Vagina (tissue), 2 donors: ENCODE measurements around the gene RBBP8NL. TPM values are rescaled to one million over a fixed set of nuclear protein-coding genes. Genes with fewer than 3 reads are reported as not detected.

Source experiments
- DNase-seq, 2 donors: peaks; one replicate each; pipeline ENCODE4 v3.0.0-alpha.2; 2017; ENCODE audit errors: extremely low spot score in 2 of 2
- H3K27ac ChIP-seq: fragments of 200-600 bp; sonication (generic); one replicate; pipeline ENCODE4 v1.5.1; 2019
- H3K27me3 ChIP-seq: fragments of 200-600 bp; sonication (generic); one replicate; pipeline ENCODE4 v1.5.1; 2019
- H3K36me3 ChIP-seq, 2 donors: fragments of 200-600 bp; sonication (generic); one replicate each; pipeline ENCODE4 v1.5.1; 2017 to 2019
- H3K4me1 ChIP-seq: fragments of 200-600 bp; sonication (generic); one replicate; pipeline ENCODE4 v1.5.1; 2019
- H3K4me3 ChIP-seq, 2 donors: fragments of 200-600 bp; sonication (generic); 1 replicate in 1 of 2; 2 replicates in 1 of 2; pipeline ENCODE4 v1.5.1; 2016 to 2019
- H3K9me3 ChIP-seq: fragments of 200-600 bp; sonication (generic); one replicate; pipeline ENCODE4 v1.5.1; 2019
- POLR2A ChIP-seq, 2 donors: fragments of 450-650 bp; IDR thresholded peaks; one replicate each; pipeline ENCODE4 v1.6.1; 2017; ENCODE audit warnings: antibody characterized with exemption in 2 of 2, mild to moderate bottlenecking in 2 of 2, moderate library complexity in 2 of 2
- POLR2AphosphoS5 ChIP-seq, 2 donors: sonication (generic); formaldehyde crosslinking; IDR thresholded peaks; one replicate each; pipeline ENCODE4 v1.9.0; 2017; ENCODE audit warnings: antibody characterized with exemption in 2 of 2, mild to moderate bottlenecking in 2 of 2, low read depth in 1 of 2; ENCODE audit not compliant: insufficient read depth in 1 of 2
- intact Hi-C: fragments of 100-400 bp; cut with DNase I; formaldehyde crosslinking; loops from one replicate; pipeline ENCODE4 v1.15.1; 2023
- total RNA-seq: library from RNA; depleted of rRNA; stranded (reverse); fragments of >200 nt; gene quantifications from one replicate; pipeline ENCODE4 v1.2.3, GENCODE V29; 2016
- TF ChIP-seq, protein P1 (sequence below), 3 experiments: fragments of 450-650 bp in 2 of 3; fragments of 200-600 bp in 1 of 3; sonication (generic) in 1 of 3; IDR thresholded peaks; one replicate each; pipeline ENCODE4 v1.5.1; 2017 to 2019; ENCODE audit warnings: antibody characterized with exemption in 3 of 3, mild to moderate bottlenecking in 2 of 3, moderate library complexity in 2 of 3

Gene RBBP8NL
- total RNA-seq, 1 donor from 2014 or later, result 1.7 TPM

DNA sequence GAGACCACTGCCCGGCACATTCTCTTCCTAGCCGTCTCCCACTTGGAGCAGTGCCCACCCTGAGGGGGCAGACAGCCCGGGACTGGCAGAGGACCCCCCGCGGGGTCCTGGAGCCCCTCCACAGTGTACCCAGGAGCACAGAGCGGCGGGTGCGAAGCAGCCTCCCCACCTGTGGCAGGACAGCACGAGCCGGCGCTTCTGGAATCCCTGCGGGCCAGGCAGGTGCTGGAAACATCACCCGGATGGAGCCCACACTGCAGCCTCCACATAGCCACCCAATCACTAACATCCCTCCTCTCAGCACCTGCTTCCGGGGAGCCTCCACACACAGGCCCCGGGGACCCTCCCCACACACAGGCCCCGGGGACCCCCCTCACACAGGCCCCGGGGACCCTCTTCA lies 29.8 kb upstream of the RBBP8NL start:
- H3K36me3 ChIP-seq, result no peaks in the 10 kb centered on the region
- no peaks in the 10 kb centered on the region for H3K27me3 ChIP-seq
- H3K27ac ChIP-seq, result no peak overlapping the region
- intact Hi-C loops, result no loop called here
- H3K9me3 ChIP-seq, result no peaks in the 10 kb centered on the region
- H3K4me3 ChIP-seq, result no peak overlapping the region
- DNase-seq, result no peak
- no peak for TF ChIP-seq POLR2AphosphoS5 (IDR thresholded peaks at IDR 0.05; ENCODE audit: insufficient read depth in 1 of 2, low read depth in 1 of 2)
- no peak for TF ChIP-seq POLR2A (IDR thresholded peaks at IDR 0.05)
- TF ChIP-seq, protein P1, sequence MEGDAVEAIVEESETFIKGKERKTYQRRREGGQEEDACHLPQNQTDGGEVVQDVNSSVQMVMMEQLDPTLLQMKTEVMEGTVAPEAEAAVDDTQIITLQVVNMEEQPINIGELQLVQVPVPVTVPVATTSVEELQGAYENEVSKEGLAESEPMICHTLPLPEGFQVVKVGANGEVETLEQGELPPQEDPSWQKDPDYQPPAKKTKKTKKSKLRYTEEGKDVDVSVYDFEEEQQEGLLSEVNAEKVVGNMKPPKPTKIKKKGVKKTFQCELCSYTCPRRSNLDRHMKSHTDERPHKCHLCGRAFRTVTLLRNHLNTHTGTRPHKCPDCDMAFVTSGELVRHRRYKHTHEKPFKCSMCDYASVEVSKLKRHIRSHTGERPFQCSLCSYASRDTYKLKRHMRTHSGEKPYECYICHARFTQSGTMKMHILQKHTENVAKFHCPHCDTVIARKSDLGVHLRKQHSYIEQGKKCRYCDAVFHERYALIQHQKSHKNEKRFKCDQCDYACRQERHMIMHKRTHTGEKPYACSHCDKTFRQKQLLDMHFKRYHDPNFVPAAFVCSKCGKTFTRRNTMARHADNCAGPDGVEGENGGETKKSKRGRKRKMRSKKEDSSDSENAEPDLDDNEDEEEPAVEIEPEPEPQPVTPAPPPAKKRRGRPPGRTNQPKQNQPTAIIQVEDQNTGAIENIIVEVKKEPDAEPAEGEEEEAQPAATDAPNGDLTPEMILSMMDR (IDR thresholded peaks at IDR 0.05), result no peak
- no peaks in the 10 kb centered on the region for H3K4me1 ChIP-seq

DNA sequence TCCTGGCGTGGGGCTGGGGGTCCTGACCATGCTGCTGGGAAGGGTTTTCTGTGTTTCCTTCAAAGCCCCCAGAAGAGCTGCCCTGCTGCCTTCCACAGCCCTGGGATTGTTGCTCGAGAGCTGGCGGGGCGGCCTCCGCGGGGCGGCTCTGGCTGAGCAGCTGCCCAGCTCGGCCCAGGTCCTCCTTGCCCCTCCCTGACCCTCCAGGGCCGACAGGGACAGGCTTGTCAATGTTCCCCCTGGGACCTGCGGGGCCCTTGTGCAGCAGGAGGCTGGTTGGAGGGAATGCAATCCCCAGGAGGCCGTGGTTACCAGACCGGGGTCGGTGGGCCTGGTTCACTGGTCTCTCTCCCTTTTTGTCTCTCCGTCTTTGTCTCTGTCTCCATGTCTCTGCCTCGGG lies 28.6 kb upstream of the RBBP8NL start:
- Histone ChIP-seq H3K4me1 (no peaks in the 10 kb centered on the region), H3K27ac (no peak overlapping the region), H3K4me3 (no peak overlapping the region), H3K36me3 (no peaks in the 10 kb centered on the region), H3K27me3 (no peaks in the 10 kb centered on the region), H3K9me3 (no peaks in the 10 kb centered on the region)
- intact Hi-C loops, result no loop called here
- no peak for DNase-seq
- TF ChIP-seq POLR2A (IDR thresholded peaks at IDR 0.05) (no peak), POLR2AphosphoS5 (IDR thresholded peaks at IDR 0.05; ENCODE audit: insufficient read depth in 1 of 2, low read depth in 1 of 2) (no peak)
- TF ChIP-seq, protein P1 (IDR thresholded peaks at IDR 0.05), result no peak

DNA sequence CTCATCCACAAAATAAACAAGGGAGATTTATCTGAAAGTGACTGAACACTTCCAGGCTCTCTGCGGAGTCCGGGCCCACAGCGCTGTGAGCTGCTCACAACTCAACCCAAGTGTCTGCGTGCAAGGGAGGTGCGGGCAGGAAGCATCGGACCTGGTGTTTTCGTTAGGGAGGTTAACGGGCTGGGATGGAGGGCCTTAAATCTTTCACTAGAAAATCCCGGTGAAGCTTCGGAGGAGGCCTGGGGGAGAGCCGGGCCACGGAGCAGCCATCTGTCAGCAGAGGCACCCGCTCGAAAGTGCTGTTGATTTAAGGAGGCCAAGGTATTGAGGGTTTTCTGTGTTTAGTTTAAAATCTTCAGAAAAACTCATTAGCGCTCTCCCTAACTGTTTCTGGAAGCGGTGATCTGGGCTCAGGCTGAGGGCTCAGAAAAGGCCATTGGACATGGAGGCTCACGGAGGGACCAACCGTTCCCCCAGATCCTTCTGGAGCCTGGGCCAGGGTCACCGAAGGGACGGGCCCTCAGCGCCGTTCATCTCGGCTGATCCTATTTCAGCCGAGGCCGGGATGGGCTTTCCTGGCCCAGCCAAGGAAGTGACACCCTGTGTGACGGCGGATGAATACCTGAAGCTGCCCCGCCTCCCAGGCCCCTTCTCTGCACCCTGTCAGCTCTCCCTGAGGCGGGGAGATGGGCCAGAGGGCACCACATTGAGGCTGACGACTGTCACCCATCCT lies 27.7 kb upstream of the RBBP8NL start:
- H3K4me3 ChIP-seq, result no peak overlapping the region
- no peak for DNase-seq
- no peaks in the 10 kb centered on the region for H3K36me3 ChIP-seq
- intact Hi-C loops, result no loop called here
- TF ChIP-seq POLR2AphosphoS5 (IDR thresholded peaks at IDR 0.05; ENCODE audit: insufficient read depth in 1 of 2, low read depth in 1 of 2) (no peak), POLR2A (IDR thresholded peaks at IDR 0.05) (no peak)
- TF ChIP-seq, protein P1 (IDR thresholded peaks at IDR 0.05), result no peak
- H3K27ac ChIP-seq, result no peak overlapping the region
- H3K27me3 ChIP-seq, result no peaks in the 10 kb centered on the region
- H3K4me1 ChIP-seq, result no peaks in the 10 kb centered on the region
- H3K9me3 ChIP-seq, result no peaks in the 10 kb centered on the region

DNA sequence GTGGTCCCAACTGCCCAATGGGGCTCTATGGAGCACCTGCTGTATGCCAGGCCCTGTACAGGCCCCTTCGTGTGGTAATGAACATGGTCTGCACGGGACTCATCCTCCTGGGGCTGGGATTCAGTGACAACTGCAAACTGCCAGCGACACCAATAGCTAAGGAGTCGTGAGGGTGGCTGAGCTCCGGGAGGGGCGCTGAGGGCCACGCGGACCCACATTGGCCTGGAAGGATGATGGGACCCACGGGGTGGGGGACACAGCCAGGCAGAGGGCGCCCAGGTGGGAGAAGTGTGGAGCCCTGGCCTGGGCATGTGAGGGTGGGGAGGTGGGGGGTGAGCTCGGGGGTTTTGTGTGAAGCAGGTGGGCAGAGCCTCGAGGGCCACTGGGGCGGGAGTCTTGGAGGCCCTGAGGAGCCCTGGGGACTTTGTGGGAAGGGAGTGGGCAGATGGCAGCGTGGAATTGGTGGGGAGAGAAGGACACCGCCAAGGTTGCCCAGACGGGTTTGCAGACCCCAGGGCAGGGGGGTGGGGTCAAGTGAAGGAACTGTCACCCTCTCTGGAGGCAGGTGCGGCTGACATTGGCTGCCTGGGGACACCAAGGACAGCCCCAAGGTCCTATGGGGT lies 26.0 kb upstream of the RBBP8NL start:
- Histone ChIP-seq H3K36me3 (no peaks in the 10 kb centered on the region), H3K4me1 (no peaks in the 10 kb centered on the region), H3K27me3 (no peaks in the 10 kb centered on the region), H3K4me3 (no peak overlapping the region), H3K27ac (no peak overlapping the region), H3K9me3 (no peaks in the 10 kb centered on the region)
- no peak for DNase-seq
- intact Hi-C loops, result no loop called here
- TF ChIP-seq POLR2AphosphoS5 (IDR thresholded peaks at IDR 0.05; ENCODE audit: insufficient read depth in 1 of 2, low read depth in 1 of 2) (no peak), POLR2A (IDR thresholded peaks at IDR 0.05) (no peak)
- TF ChIP-seq, protein P1 (IDR thresholded peaks at IDR 0.05), result no peak

DNA sequence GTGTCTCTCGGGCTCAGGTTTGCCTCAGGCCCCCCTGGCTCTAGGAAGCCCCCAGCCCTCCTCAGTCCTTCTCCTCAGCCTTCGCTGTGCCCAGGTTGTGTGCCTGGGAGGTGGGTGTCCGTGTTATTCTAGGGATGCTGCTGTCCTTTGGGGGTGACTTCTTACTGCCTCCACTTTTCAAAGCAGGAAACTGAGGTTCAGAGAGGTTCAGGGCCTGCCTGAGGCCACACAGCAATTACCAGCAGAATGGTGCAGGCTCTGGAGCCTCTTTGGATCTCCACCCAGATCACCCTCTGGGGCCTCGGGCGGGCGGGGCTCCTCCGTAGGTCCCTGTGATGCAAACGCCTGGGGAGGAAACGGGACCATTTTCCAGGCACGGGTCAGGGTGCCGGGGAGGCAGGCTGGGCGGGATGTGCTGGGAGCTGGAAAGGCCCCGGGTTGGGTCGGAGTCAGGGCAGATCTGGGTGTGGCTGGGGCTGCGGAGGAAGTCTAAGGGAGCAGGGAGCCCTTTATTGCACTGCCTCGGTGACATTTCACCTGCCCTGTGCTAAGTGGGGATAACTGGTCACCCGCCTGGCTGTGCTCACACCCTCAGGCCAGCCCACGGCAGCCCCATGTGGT lies 25.2 kb upstream of the RBBP8NL start:
- Histone ChIP-seq H3K4me3 (no peak overlapping the region), H3K36me3 (no peaks in the 10 kb centered on the region), H3K27ac (no peak overlapping the region), H3K27me3 (no peaks in the 10 kb centered on the region), H3K4me1 (no peaks in the 10 kb centered on the region), H3K9me3 (no peaks in the 10 kb centered on the region)
- no peak for DNase-seq
- intact Hi-C loops, result no loop called here
- TF ChIP-seq POLR2A (IDR thresholded peaks at IDR 0.05) (no peak), POLR2AphosphoS5 (IDR thresholded peaks at IDR 0.05; ENCODE audit: insufficient read depth in 1 of 2, low read depth in 1 of 2) (no peak)
- TF ChIP-seq, protein P1 (IDR thresholded peaks at IDR 0.05), result no peak
